NB4 (cell line): ENCODE measurements around the gene DGKD.

Experiments
- DNase-seq: peaks from one replicate; pipeline ENCODE4 v3.0.0; 2010; ENCODE audit warnings: low read depth
- H3K4me3 ChIP-seq: one replicate; pipeline ENCODE4 v1.5.1; 2011; ENCODE audit warnings: mild to moderate bottlenecking, low read depth, low read length, moderate library complexity
- CTCF ChIP-seq: IDR thresholded peaks from one replicate; pipeline ENCODE4 v1.5.1; 2012; ENCODE audit warnings: low read depth, low read length
- MYC ChIP-seq: IDR thresholded peaks from 2 replicates; pipeline ENCODE4 v1.6.1; 2011; ENCODE audit warnings: low read depth, low read length
- POLR2A ChIP-seq: IDR thresholded peaks from 2 replicates; pipeline ENCODE4 v1.6.1; 2011; ENCODE audit warnings: mild to moderate bottlenecking; ENCODE audit not compliant: insufficient read length; ENCODE audit errors: extremely low read depth
- TF ChIP-seq, protein P1 (sequence below): IDR thresholded peaks from 2 replicates; pipeline ENCODE4 v1.6.1; 2011; ENCODE audit warnings: low read depth, low read length

DGKD gene

DNA sequence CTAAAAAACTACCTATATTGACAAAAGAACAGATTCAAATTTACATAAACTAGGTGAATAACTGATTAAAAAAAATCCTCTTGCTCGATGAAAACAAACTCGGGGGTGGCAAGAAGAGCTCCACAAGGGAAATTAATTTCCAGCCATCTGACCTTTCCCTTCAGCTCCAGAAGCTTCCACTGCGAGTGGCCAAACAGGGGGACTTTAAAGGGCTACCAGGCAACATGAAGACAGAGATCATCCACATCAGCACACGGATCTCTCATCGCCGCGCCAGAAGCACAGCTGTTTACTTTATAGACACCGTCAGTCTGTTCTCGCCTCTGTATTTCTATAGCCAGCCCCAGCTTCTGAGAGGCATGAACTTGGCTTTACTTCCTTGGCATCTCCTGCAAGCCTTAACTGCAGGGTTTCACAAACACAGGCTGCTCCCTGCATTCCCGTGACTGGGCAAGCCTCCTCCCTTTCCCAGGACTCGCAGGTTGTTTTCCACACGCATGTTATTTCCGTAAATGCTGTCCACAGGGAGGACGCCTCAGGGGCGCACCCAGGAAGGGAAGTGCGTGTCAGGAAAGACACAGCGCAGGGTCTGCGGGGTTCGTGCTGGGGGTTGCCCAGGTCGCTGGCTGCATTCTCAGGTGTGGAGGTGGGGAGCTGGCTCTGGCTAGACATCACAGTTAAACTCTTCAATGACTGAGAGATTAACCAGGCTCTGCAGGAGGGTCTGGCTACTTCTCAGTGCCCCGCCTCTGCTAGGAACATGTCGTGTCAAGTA is 127.3 kb downstream of the DGKD start:
- no peak for TF ChIP-seq POLR2A
- TF ChIP-seq CTCF, result no peak
- TF ChIP-seq MYC, result no peak
- TF ChIP-seq, protein P1, sequence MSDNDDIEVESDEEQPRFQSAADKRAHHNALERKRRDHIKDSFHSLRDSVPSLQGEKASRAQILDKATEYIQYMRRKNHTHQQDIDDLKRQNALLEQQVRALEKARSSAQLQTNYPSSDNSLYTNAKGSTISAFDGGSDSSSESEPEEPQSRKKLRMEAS, result no peak
- no peak for DNase-seq
- no peak overlapping the region for H3K4me3 ChIP-seq

DNA sequence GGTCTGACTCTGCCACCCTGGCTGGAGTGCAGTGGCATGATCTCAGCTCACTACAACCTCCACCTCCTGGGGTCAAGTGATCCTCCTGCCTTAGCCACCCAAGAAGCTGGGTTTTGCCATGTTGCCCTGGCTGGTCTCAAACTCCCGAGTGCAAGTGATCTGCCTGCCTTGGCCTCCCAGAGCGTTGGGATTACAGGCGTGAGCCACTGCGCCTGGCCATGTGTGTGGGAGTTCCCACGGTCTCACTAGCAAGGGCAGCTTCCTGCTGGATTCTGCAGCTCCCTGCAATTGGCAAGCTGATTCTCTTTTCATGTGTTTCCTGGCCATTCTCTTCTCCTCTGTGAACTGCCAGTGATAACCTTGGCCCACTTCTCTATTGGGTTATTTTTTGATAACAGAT is 128.3 kb downstream of the DGKD start:
- TF ChIP-seq MYC, result no peak
- no peak for TF ChIP-seq CTCF
- no peak for TF ChIP-seq POLR2A
- TF ChIP-seq, protein P1, result no peak
- no peak overlapping the region for H3K4me3 ChIP-seq
- peak; percentile 51 for DNase-seq

DNA sequence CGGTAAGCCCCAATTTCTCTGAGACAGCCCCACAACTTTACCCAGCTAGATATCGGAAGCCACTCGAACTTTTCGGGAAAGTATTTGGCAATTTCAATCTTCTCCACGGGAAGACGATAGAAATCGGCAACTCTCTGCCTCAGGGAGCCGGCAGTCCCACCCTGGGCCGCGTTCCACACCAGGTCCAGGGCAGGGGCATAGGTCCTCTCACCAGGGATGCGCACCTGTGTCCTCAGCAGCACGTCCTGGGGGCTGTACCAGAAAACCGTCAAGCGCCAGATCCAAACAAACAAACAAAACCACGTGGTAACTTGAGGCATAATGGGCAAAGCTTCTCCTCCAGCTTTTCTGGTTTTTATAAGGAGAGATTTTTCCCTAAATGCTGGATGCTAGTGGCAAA is 131.4 kb downstream of the DGKD start:
- no peak overlapping the region for H3K4me3 ChIP-seq
- TF ChIP-seq POLR2A (no peak), CTCF (no peak), MYC (no peak)
- TF ChIP-seq, protein P1, result no peak
- DNase-seq, result no peak

- H3K4me3 ChIP-seq, result no peak overlapping the region
- TF ChIP-seq POLR2A (no peak), CTCF (no peak), MYC (no peak)
- TF ChIP-seq, protein P1, result no peak
- DNase-seq, result no peak
Measured at GRCh38 chr2:233486357-233486756, 132.1 kb downstream of the DGKD start.

DNA sequence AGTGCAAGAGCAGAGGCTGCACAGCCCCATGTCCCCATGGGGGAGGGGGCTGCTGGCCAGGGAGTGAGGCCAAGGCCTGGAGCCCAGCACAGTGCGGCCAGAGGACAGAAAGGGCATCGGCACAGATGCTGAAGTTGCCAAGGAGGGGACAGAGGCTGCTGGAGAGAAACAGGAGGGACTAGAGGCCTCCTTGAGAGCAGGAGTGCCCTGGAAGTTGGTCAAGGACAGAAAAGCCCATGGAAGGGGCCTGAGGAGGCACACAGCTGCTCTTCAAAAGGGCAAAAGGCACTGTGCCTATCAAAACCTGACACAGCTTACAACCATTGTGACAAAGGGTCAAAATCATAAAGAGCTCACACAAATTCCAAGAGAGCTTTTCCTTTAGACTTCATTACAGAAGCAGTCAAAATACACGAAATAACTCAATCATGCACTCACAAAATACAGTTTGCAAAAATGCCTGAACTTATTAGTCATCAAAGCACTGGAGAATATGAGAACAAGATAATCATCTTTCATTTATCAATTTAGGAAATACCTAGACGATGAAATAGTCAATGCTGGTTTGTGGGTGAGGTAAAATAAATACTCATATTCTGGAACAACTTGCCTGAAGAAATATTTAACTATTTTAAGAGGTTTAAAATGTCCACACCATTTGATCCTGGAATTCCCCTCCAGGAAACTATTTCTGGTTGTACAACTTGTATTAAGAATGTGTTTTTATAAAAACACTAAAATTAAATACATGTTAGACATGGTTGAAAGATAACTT is 132.7 kb downstream of the DGKD start:
- DNase-seq, result no peak
- TF ChIP-seq CTCF, result no peak
- no peak for TF ChIP-seq MYC
- TF ChIP-seq POLR2A, result no peak
- TF ChIP-seq, protein P1, result no peak
- H3K4me3 ChIP-seq, result no peak overlapping the region
